ENCODE results near the gene SH3RF2.

GRCh38 chr5:146069780-146070099 lies 133.4 kb downstream of the SH3RF2 start:
- TF ChIP-seq GATA3 (IDR thresholded peaks at IDR 0.05; ENCODE audit: low read depth, low read length) (no peak), GATA2 (IDR thresholded peaks at IDR 0.05; ENCODE audit: low read depth, low read length) (no peak)
